Measurements from ENCODE around the gene CRYZ.
"Not testable (repeated sequence)": the region's sequence is repeated elsewhere in the genome, so short reads cannot be mapped to it uniquely, and the experiment has no call there.

Gene CRYZ, protein sequence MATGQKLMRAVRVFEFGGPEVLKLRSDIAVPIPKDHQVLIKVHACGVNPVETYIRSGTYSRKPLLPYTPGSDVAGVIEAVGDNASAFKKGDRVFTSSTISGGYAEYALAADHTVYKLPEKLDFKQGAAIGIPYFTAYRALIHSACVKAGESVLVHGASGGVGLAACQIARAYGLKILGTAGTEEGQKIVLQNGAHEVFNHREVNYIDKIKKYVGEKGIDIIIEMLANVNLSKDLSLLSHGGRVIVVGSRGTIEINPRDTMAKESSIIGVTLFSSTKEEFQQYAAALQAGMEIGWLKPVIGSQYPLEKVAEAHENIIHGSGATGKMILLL

DNA sequence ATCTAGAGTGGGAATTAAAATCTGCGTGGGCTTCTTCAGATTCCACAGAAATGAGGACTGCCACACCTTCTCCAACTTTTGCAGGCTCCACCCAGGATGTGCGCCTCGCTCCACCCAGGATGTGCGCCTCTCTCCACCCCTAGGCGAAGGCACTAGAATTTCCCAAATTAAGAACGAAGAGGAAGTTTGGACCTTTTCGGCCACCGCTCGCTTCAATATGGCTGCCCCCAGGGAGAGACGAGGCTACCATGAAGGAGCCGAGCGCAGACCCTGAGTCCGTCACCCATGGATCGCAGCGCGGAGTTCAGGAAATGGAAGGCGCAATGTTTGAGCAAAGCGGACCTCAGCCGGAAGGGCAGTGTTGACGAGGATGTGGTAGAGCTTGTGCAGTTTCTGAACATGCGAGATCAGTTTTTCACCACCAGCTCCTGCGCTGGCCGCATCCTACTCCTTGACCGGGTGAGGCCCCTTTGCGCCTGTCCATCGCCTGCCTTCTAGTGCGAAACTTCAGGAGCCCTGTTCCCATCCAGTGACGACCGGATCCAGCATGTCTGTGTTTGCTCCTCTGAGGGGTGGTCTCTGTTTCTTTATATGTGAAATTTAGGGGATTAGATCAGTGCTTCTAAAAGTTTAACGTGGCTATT, at the start of gene CRYZ, which contains the start of gene TYW3:
Gene CRYZ (minus strand): TSS at position 91 of the 644 bp plus-strand sequence. CDS start 8,229 bp downstream, outside the sequence.
Gene TYW3 (plus strand): TSS at position 193 of the 644 bp plus-strand sequence. CDS start 93 bp downstream, at position 286.
- DNase-seq (ENCODE audit: low spot score) = peak; percentile 91

DNA sequence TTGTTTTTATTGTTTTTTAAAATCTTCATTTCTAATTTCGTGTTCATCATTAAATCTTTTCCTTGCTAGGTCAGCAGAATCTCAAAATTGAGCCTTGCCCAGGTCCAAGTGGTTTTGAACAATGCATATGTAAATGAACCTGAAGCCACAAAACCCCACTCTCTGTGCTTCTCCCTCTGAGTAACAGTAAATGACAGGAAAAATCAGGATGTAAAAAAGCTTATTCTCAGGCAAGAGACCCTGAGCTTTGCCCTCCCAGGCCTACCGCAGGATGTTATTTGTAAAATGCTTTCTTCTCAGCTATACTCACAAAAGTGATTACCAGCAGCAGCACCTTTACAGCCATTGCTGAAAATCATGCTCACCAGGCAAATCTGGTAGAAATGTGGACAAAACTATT, 47.7 kb upstream of the CRYZ start:
- no peak for DNase-seq (ENCODE audit: low spot score)

DNA sequence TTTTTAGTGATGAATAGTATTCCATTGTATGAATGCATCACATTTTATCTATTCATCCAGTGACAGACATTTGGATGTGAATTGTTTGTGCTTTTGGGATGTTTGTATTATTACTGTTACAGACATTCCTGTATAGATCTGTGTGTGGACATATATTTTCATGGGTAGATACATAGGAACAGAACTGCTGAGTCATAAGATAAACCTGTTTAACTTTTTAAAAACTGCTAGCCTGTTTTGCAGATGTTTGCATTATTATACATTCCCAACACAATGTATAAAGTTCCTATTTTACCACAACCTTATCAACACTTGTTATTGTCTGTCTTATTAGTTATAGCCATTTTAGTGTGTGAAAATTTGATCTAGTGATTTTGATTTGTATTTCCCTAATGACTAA, 46.9 kb upstream of the CRYZ start:
- DNase-seq (ENCODE audit: low spot score) = no peak

GRCh38 chr1:74777525-74777924, 44.7 kb upstream of the CRYZ start:
- DNase-seq (ENCODE audit: low spot score) = no peak

DNA sequence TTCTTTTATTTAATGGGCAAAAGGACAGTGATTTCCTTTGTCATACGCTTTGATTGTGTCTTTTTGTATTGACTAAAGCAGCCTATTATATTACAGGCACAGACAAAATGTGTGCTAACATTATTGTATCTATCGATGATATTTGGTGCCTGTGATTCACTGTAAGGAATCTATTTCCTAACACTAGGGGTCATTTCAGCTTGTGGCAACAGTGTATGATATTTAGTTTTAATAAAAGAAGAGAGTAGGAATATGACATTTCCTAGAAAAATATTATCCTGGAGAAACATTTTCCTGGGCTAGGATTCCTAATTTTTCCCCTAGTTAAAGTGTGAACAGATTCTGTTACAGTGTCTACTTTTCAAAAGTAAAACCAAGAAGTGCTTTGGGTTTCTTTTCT, 42.9 kb upstream of the CRYZ start:
- no peak for DNase-seq (ENCODE audit: low spot score)

GRCh38 chr1:74773582-74773981, 40.7 kb upstream of the CRYZ start:
- no peak for DNase-seq (ENCODE audit: low spot score)

DNA sequence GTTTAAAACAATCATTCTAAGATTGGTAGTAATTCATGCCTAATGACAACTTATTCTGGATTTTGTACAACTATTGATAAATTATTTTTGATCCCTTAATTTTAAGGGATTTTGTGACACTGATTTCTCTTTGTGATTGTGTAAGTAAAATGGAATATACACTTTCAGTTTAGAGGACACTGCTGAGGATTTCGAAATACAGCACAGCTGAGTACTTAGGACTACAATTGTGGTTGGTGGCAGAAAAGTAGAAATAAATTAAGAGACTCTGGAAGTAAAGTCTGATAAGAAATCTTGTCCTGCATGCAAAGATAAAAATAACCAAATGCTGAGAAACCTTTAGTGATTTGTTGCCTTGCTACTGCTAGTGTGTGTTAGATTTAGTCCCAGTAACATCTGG, 40.1 kb upstream of the CRYZ start:
- no peak for DNase-seq (ENCODE audit: low spot score)

GRCh38 chr1:74771913-74772515, 39.2 kb upstream of the CRYZ start:
- peak; percentile 41 for DNase-seq (ENCODE audit: low spot score)

- no peak for DNase-seq (ENCODE audit: low spot score)
Observed at GRCh38 chr1:74767490-74767889, 34.6 kb upstream of the CRYZ start.

DNA sequence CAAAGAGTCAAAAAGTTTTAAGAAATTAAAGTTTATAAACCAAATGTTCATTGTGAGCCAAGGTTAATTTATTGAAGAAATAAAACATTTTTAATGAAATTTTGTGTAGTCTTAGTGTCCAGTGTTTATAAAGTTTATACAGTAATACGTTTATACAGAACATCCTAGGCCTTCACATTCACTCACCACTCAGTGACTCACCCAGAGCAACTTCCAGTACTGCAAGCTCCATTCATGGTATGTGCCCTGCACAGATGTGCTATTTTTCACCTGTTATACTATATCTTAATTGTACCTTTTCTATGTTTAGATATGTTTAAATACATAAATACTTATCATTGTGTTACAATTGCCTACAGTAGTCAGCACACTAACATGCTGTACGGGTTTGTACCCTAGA, 33.7 kb upstream of the CRYZ start:
- DNase-seq (ENCODE audit: low spot score) = no peak

DNA sequence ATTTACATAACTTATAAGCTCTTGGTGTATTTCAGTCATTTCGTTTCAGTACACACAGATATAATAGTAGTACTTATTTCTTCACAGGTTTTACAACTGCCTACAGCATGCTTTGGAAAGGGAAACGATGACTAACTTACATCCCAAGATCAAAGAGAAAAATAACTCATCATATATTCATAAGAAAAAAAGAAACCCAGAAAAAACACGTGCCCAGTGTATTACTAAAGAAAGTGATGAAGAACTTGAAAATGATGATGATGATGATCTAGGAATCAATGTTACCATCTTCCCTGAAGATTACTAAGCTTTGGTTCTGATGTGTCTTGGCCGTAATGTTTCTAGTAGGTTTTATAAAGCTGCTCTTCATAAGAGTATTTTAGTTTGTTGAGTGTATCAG, 31.0 kb upstream of the CRYZ start:
- DNase-seq (ENCODE audit: low spot score) = no peak

DNA sequence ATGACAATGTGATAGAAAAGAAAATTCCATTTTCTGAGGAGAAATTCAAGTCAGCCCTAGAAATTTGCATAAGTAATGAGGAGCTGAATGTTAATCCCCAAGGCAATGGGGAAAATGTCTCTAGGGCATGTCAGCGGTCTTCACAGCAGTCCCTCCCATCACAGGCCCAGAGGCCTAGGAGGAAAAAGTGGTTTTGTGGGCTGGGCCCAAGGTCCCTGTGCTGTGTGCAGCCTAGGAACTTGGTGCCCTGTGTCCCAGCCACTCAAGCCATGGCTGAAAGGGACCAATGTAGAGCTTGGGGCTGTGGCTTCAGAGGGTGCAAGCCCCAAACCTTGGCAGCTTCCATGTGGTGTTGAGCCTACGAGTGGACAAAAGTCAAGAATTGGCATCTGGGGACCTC, 23.8 kb upstream of the CRYZ start:
- DNase-seq (ENCODE audit: low spot score) = not testable (repeated sequence)

DNA sequence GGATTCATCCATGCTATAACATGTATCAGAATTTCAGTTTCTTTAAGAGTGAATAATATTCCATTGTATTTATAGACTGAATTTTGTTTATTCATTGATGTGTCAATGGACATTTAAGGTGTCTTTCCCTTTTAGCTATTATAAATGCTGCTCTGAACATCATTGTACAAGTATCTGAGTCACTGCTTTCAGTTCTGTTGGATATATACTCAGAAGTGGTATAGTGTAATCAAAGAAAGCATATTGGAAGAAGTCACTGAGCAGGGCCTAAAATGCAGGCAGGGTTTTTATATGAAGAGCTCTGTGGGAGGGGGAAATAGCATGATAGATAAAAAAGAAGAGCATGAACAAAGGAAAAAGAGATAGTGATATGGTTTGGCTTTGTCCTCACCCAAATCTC, 22.6 kb upstream of the CRYZ start:
- DNase-seq (ENCODE audit: low spot score) = no peak

DNA sequence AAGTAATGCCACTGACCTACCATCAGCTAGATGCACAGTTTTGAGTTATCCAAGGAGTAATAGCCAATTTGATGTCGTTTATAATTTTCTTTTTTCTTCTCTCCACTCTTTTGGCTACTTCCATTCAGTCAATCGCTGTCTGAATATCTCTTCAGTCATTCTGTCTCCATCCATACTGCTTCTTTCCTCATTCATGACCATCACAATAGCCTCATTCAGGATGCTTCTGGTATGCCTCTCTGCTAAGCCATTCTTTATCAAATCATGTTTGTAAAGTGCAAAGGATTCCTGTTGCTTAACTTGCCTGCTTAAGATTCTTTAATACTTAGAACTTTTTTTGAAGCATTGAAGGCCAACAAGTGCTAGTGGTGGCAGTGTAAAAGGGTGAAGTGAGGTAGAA, 20.3 kb upstream of the CRYZ start:
- DNase-seq (ENCODE audit: low spot score) = peak; percentile 16

DNA sequence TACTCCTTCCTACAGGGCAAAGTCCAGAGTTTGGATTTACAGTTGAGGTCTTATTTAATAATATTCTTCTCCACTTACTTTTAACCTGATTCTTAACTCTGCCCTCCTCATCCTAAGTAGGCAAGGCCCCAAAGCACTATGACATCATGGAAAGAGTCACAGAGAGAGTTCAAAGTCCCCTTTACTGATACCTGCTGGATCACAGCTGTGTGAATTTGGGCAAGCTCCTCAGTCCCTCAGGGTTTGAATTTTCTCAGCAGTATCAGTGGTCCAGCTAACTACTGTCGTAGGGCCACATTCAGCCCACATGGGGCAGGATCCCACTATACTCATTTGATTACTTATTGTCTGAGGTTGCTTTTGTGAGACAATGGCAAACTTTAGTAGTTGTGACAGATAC, 16.1 kb upstream of the CRYZ start:
- no peak for DNase-seq (ENCODE audit: low spot score)

- not testable (repeated sequence) for DNase-seq (ENCODE audit: low spot score)
Observed at GRCh38 chr1:74745247-74745646, 12.4 kb upstream of the CRYZ start.

DNA sequence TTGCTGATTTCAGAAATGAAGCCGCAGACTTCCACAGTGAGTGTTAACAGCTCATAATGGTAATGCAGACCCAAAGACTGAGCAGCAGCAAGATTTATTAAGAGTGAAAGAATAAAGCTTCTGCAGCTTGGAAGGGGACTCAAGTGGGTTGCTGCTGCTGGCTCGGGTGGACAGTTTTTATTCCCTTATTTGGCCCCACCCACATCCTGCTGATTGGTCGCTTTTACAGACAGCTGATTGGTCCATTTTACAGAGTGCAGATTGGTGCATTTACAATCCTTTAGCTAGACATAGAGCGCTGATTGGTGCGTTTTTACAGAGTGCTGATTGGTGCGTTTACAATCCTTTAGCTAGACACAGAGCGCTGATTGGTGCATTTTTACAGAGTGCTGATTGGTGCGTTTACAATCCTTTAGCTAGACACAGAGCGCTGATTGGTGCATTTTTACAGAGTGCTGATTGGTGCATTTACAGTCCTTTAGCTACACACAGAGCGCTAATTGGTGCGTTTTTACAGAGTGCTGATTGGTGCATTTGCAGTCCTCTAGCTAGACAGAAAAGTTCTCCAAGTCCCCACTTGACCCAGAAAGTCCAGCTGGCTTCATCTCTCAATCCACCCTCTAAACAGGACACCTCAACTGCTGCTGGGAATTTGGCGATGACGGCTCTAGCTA, 7.6 kb upstream of the CRYZ start:
- DNase-seq (ENCODE audit: low spot score) = not testable (repeated sequence)

DNA sequence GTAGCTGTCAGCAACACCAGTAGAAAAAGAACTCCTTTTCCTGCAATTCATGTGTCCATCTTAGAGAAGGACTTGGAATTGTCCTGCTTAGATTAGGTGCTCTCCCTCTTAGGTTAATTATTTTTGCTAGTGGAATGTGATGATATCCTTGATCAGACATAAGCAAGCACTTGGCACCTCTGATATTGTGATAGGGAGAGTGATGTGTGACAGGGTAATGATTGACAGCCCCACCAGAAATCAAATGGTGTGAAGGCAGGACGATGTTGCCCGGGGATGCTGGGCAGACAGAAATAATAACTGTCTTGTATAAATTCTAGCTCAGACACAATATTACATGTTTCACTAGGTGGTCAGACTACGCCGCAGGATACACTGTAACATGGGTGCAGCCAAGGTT, 4.5 kb upstream of the CRYZ start:
- DNase-seq (ENCODE audit: low spot score) = no peak

DNA sequence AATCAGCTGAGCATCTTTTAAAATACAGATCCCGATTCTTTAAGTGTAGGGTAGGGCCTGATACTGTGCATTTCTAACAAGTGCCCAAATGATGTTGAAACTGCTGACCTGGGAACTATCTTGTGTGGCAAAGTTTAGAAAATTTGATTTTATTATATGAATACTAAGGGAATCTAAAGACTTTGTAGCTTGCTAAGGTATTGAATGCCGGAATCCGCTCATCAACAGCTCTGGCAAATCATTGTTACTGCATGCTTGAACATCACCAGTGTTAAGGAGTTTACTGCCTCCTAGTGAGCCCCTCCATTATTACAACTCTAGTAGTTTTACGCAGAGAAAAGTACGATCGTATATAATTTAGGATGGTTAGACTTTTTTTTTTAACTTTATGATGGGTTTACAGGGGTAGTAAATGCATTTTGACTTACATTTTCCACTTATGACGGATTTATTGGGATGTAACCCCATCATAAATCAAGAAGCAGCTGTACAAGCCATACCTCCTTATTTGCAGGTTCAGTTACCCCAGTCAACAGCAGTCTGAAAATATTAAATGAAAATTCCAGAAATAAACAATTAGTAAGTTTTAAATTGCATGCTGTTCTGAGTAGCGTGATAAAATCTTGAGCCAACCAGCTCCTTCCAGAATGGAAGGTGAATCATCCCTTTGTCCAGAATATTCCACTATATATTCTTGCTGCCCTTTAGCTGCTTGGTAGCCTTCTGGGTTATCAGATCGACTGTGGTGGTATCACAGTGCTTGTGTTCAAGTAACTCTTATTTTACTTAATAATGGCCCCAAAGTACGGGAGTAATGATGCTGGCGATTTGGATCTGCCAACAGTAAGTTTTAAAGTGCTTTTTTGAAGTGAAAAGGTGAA, 994 bp upstream of the CRYZ start:
- peak; percentile 82 for DNase-seq (ENCODE audit: low spot score)

- DNase-seq (ENCODE audit: low spot score) = not testable (repeated sequence)
Observed at GRCh38 chr1:74732071-74732946, 541 bp downstream of the CRYZ start.
